GM19193 (cell line): ENCODE data around the gene BEND7.

ENCODE experiments used
- POLR2A ChIP-seq: IDR thresholded peaks from 4 replicates; pipeline ENCODE4 v1.6.1; 2011; ENCODE audit not compliant: insufficient read depth, insufficient read length; ENCODE audit errors: extremely low read depth

BEND7 gene

DNA sequence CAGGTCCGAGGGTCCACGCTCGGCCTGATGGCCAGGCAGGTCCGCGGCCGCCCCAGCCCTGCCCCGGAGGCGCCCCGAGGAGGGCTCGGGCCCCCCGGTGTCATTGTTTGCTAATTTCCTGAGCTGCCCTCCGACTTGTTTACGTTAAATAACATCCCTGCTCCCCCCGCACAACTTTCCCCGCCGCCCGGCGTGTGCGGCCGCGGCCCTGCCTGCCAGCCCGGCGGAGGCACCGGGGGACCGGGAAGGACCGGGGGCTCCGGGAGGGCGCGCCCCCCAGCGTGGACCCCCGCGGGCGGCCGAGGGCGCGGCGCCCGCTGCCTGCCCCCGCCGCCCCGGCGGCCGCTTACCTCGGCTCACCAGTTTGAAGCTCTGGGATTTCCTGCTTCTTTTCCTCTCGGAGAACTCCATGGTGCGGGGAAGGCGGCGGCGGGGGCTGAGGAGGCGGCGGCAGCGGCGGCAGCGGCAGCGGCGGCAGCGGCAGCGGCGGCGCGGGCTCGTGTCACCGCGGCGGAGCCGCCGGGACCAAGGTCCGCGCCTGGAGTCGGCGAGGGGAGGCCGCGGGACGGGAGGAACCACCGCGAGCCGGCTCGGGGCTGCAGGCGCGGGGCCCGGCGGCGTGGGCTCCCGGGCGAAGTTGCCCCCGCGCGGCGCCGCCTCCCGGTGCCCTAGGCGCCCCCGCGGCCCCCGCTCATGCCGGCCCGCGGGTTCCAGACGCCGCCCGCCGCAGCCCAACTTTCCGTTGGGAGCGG lies 515 bp downstream of the BEND7 start:
- TF ChIP-seq POLR2A, result no peak

DNA sequence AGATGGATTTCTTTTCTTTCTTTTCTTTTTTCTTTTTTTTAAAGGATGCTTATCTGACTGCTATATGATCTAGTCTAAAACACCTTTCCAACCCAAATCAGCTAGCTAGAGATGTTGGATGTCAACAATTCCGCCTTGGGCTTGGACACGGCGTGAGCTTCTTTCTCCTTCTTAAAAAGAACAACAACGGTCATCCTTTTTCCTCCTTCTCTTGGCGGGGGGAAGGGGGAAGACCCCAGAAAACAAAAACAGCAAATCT lies 1.0 kb downstream of the BEND7 start:
- no peak for TF ChIP-seq POLR2A

DNA sequence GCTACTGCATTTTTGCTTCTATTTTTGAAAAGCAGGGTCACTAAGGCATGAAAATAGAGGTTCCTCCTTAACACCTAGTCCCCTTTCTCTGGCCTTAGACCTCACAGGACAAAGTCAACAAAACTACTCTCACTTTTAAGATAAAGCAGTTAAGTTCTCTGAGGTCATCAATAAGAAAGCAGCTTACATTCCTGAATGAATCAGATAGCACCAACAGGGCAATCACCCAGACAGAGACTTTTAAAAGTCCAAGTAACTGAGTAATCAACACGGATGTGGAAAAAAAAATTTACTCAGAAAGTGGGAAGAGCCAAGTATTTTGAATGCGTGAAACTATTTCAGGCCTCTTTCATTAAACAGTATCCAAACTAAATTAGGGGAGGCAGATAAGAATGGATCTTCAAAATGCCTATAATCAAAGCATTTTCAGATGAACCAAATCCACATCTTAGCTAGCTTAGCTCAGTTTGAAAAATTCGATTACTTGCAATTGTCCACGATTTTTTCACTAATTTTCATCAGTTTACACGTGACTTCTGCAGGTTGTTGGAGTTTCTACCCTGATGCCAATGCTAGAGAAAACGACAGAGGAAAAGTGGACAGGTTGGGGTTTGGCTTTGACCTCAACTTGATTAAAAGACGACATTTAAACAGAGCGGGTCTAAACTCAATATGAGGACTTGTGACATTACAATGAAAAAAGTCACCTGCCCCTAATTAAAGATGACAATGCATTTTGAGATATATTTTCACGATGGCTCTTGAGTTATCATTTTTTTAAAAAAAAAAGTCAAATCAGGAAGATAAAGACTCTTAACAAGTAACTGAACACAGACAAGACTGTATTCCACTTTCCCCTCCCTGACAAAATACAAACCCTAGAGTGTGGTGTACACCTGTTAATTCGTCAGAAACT lies 1.6 kb downstream of the BEND7 start:
- TF ChIP-seq POLR2A, result no peak

DNA sequence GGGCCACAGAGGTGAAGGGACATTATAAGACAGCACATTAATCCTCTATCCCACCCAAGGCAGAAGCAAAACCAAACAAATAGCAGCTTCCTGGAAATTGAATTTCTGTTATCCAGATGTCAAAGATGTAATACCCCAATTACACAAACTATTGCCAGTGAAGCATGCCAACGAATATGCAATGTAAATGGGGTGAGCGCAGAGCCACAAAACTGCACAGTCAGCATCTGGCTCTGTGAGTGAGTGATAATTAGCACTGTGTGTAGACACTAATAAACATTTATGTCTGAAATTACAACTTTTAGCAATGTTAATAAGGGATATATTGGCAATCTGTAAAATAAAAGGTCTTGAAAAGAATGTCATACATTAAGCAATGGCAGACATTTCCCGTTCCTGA lies 3.2 kb downstream of the BEND7 start:
- no peak for TF ChIP-seq POLR2A

DNA sequence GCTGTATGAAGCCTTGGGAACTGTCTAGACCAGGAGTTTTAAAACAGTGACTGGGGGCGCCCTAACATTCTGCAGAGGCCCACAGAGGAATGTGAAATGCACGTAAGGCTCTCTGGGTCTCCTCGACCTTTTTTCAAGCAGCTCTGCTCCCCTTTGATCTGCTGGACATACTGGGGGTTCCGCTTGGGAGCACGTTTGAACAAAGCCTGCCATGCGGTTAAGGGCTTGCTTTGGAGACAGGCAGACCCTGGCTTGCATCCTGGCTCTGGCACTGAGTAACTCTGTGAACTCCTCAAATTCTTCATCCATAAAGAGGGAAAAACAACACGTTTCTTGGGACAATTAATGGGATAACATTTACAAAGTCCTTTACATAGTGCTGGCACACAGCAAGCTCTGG lies 7.8 kb downstream of the BEND7 start:
- no peak for TF ChIP-seq POLR2A

DNA sequence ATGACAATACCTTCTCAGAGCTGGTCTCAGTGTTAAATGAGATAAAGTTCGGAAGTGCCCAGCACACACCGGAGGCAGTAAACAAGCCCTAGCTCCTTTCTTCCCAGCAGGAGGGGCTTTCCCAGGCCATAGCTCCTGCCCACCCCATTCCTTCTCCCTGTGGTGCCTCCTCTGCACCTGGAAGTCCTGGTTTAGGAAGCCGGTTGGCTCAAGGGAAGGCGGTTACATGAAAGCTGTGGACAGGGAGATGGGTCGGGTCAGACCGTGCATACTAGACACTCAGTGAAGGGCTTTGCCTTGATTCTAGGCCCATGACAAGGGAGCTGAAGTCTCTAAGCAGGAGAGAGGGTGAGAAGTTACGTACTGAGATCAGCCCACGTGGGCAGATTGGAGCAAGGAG lies 8.6 kb downstream of the BEND7 start:
- no peak for TF ChIP-seq POLR2A

DNA sequence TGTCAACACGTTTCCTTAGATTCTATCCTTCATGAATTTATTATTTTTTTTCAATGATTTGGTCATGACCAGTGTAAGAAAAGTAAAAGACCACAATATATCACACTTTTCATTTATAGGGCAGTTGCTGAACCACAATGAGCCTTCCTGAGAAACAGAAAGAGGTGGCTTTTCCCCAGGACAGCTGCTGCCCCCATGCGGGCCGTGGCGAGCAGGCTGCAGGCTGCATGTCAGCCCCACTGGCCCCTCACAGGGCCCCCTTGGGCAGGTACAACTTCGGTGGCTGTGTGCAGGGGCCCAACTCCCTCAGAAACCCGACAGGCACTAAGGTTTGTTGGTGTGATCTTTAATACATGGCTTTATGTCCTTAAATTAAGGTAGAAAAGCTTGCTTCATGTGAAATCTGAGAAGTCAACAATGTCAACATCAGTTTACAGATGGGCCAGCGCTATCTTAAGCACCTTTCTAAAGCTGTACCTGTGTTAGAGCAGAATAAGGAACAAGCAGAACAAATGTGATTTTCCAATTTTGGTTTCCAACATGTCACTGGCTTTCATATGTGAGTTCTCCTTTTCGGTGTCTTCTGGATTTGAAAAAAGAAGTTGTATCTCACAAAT lies 10.6 kb downstream of the BEND7 start:
- TF ChIP-seq POLR2A, result no peak

DNA sequence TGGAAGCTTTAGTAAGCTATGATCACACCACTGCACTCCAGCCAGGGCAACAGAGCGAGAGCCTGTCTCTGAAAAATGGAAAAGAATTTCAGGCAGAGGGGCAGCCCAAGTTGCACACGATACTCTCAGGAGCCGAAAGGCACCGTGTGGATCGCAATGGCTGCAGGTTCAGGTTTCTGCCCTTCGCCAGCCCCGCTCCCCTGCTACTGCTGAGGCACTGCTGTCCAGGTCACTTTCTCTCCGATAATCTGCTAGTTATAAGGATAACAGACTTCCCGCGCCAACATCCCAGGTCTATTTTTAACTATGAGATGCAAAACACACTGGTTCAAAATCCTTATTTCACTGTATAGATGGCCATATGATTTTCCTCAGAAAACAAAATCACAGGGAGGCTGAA lies 11.1 kb downstream of the BEND7 start:
- no peak for TF ChIP-seq POLR2A

DNA sequence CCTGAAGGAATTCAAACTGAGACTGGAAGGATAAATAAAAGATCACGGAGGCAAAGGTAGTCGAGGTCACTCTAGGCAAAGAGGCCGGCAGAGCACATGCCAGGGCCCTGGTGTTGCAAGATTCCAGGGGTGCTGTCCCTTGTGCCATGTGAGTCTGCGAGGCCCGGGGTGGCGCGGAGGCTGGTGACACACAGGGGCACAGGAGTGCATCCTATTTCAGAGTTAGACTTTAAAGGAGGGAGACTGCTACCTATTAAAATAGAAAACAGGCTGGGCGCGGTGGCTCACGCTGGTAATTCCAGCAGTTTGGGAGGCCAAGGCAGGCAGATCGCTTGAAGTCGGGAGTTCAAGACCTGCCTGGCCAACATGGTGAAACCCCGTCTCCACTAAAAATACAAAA lies 12.6 kb downstream of the BEND7 start:
- no peak for TF ChIP-seq POLR2A

DNA sequence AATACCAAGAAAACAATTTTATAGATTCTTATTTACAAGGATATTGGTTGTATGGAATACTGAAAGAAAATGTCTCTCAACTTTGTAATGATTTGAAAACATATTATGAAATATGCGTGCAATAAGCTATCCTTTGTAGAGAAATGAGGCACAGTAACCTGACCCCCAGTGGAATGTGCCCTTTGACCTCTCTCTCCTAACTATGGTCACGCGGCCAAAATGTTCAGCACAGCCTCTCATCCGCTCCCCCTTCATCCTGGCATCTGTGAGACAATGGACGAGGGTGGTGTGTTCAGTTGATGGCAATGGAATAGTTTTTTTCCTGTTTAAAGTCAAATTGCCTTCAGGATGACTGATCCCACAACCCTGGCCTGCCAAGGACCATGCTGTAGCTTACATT lies 13.3 kb downstream of the BEND7 start:
- TF ChIP-seq POLR2A, result no peak

DNA sequence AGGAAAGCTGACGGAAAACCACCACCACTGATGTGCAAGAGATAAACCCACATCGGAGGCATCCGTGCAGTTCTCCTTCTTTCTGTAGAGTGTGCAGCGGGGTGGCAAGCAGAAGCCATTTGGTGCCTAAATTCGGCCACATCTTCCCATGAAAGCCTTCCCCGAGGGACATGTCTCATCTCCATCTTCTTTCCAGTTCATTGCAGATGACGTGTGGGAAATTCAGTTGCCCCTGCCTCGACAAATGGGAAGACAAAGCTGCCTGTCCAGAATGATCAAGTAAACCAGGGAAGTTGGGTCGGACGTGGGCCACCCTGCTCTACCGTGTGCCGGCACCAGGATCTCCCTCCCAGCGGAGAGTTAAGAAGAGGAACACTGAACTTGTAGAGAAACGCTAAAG lies 14.5 kb downstream of the BEND7 start:
- no peak for TF ChIP-seq POLR2A

DNA sequence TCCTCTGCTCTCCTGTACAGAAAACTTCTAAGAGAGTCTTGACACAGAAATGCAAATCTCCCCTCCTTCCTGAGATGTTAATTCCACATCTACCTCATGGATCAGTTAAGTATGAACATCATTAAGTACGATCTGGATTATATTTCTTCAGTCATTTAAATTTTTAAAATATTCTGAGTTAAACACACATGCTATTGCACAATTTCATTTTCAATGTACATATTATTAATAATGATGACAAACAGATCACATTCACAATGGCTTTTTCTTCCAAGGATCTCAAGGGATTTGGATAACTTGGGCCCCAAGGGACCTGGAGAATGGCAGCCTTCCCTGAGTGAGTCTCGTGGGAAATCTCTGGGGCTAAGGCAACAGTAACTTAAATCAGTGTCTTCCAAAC lies 16.2 kb downstream of the BEND7 start:
- no peak for TF ChIP-seq POLR2A

DNA sequence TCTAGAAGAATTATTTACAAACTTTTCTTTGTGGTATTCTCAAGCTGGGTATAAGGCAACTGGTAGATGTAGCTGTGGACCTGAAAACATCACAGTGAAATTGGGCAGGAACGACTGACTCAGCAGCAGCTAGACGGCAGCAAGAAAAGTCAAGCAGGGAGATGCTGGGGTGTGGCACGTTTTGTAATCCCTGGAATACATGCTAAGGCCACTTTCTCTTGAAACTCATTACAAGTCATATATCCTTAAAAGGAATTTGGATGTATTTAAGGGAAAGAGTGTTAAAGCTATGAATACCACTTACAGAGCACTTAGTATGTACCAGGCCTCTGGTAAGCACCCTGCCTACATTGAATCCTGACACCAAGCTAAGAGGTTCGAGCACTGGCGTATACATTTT lies 17.4 kb downstream of the BEND7 start:
- no peak for TF ChIP-seq POLR2A

DNA sequence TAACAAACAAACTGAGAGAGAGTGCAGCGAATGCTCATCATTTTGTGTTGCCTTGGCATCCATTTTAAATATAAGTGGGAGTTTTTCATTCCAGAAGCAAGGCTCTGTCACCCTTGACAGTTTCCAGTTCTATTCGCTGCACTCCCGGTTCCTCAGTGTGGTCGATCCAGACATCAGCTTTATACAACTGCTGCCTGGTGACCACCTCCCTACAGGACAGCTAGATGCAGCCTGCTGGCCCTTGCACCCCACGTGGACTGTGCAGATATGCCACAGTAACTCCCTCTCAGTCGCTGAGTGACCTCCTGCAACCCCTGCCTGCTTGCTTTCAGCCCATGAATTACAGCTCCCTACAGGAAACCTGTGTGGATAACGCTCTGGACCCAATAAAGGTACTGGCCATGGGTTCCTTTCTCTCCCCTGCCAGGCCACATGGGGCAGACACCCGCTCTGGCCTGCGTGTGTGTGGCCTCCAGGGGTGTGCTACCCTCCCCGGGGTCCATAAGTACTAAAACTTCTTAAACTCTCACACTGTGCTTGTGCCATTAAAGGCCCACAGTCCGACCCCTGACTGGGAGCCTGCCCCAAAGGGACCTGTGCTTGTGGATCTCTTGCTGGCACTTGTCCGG lies 23.6 kb downstream of the BEND7 start:
- no peak for TF ChIP-seq POLR2A

DNA sequence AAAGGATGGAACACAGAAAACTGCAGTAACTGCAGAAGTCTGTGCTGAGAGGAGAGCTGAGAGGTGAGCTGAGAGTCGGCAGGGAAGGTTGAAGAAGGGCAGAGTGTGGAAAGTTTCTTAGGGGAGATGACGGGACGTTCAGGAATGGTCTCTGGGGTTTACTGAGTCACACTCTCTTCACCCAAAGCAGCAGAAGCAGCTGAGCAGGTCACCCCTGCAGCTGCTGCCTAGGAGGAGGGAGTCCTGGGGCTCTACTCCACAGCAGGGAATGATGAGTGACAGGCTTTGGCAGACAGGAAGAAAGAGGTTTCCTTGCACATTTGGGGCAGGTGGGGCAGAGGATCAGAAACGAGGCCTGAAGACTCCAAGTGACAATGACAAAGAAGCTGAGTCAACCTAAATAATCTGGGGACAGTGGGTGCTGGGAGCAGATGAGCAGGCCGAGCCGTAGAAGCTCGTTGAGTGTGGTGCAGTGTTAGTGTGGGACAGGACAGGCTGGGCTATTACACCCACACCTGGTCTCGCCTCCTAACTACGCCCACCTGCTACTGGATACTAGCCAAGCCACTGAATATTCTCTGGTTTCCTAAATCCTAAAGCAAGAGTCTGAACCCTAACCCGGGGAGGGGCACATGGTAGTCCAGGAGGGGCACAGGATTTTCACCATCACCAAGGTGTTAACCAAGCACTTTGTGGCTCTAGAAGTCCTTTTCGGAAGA lies 24.9 kb downstream of the BEND7 start:
- no peak for TF ChIP-seq POLR2A
